Cardiac muscle cell (in vitro differentiated cells and primary cell): Measurements from ENCODE around the gene IGF2BP3. TPM values are rescaled to one million over a fixed set of nuclear protein-coding genes. Genes with fewer than 3 reads are reported as not detected.

ENCODE experiments used
- DNase-seq, 2 donors: peaks; one replicate each; pipeline versions ENCODE4 v3.0.0 to v3.0.0-alpha.2; 2010 to 2017; ENCODE audit warnings: low read depth in 1 of 2, low spot score in 1 of 2
- H3K27ac ChIP-seq: fragments of 200-600 bp; sonication (generic); 2 replicates; pipeline ENCODE4 v1.5.1; 2016
- H3K27me3 ChIP-seq: fragments of 200-600 bp; sonication (generic); 2 replicates; pipeline ENCODE4 v1.6.0; 2016; ENCODE audit warnings: control low read depth
- H3K36me3 ChIP-seq: fragments of 200-600 bp; sonication (generic); 2 replicates; pipeline ENCODE4 v1.5.1; 2016; ENCODE audit warnings: control low read depth
- H3K4me1 ChIP-seq: fragments of 200-600 bp; sonication (generic); 2 replicates; pipeline ENCODE4 v1.8.1; 2017; ENCODE audit warnings: low read depth, mild to moderate bottlenecking, mixed run types
- H3K4me3 ChIP-seq: fragments of 200-600 bp; sonication (generic); 2 replicates; pipeline ENCODE4 v1.5.1; 2016; ENCODE audit warnings: mild to moderate bottlenecking
- H3K9me3 ChIP-seq: fragments of 200-600 bp; sonication (generic); 2 replicates; pipeline ENCODE4 v1.5.1; 2017; ENCODE audit warnings: low read depth, mild to moderate bottlenecking, control low read depth
- polyA plus RNA-seq: library from polyadenylated mRNA; unstranded; fragments of >200 nt; fragmentation: Nextera tagmentation; extraction: Ambion mirVana; gene quantifications from 2 replicates; pipeline ENCODE4 v1.2.1, GENCODE V29; 2016
- total RNA-seq: library from RNA; depleted of rRNA; stranded (reverse); fragments of >200 nt; gene quantifications from 2 replicates; pipeline ENCODE4 v1.2.3, GENCODE V29; 2016
- TF ChIP-seq, protein P1 (sequence below): IDR thresholded peaks from 2 replicates; pipeline ENCODE4 v1.5.1; 2012; ENCODE audit warnings: low read depth, mild to moderate bottlenecking, low read length

The IGF2BP3 gene
- total and polyA plus RNA-seq, 2 experiments from 2014 or later, result 30.5 to 59.3 TPM

DNA sequence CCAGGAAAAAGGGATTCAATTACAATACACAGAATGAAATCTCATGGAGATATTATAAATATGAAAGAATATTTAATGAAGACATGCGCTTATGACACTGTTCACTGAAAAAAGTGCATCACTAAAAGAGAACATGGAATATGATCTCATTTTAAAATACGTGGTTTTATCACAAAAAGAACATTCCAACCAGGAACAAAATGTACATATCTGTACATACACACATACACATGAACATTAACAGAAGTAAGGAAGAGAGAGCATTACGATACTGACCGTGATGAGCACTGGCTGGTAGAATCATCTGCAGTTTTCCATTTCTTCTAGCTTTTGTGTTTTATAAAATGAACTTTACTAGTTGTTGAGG lies 39.4 kb downstream of the IGF2BP3 start:
- TF ChIP-seq, protein P1, sequence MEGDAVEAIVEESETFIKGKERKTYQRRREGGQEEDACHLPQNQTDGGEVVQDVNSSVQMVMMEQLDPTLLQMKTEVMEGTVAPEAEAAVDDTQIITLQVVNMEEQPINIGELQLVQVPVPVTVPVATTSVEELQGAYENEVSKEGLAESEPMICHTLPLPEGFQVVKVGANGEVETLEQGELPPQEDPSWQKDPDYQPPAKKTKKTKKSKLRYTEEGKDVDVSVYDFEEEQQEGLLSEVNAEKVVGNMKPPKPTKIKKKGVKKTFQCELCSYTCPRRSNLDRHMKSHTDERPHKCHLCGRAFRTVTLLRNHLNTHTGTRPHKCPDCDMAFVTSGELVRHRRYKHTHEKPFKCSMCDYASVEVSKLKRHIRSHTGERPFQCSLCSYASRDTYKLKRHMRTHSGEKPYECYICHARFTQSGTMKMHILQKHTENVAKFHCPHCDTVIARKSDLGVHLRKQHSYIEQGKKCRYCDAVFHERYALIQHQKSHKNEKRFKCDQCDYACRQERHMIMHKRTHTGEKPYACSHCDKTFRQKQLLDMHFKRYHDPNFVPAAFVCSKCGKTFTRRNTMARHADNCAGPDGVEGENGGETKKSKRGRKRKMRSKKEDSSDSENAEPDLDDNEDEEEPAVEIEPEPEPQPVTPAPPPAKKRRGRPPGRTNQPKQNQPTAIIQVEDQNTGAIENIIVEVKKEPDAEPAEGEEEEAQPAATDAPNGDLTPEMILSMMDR, result no peak
- no peak overlapping the region for H3K27ac ChIP-seq
- H3K9me3 ChIP-seq, result no peaks in the 10 kb centered on the region
- no peak for DNase-seq
- H3K4me3 ChIP-seq, result no peak overlapping the region
- H3K4me1 ChIP-seq, result peaks cover 14% of the 10 kb centered on the region
- no peaks in the 10 kb centered on the region for H3K36me3 ChIP-seq
- no peaks in the 10 kb centered on the region for H3K27me3 ChIP-seq

DNA sequence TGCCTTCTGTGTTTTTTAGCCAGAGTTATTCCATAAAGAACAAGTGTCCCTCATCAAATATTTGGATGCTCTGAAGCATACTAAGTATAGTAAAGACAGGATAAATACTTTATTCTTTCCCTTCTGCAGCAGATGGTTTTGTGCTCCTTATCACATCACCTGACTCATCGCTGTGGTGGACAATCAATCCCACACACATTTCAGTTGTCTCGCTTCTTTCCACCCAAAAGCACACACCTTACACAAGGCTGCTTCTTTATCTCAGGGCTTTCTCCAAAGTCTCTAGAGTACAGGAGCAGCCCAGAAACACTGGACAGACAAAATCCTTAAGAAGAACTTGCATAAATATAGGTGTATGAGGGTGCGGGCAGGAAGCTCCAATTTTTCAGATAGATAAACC lies 43.4 kb downstream of the IGF2BP3 start:
- no peak overlapping the region for H3K4me3 ChIP-seq
- H3K9me3 ChIP-seq, result no peaks in the 10 kb centered on the region
- H3K4me1 ChIP-seq, result peaks cover 9% of the 10 kb centered on the region
- no peaks in the 10 kb centered on the region for H3K27me3 ChIP-seq
- TF ChIP-seq, protein P1, result no peak
- H3K27ac ChIP-seq, result peak overlapping the region; percentile 70
- DNase-seq, result no peak
- no peaks in the 10 kb centered on the region for H3K36me3 ChIP-seq

DNA sequence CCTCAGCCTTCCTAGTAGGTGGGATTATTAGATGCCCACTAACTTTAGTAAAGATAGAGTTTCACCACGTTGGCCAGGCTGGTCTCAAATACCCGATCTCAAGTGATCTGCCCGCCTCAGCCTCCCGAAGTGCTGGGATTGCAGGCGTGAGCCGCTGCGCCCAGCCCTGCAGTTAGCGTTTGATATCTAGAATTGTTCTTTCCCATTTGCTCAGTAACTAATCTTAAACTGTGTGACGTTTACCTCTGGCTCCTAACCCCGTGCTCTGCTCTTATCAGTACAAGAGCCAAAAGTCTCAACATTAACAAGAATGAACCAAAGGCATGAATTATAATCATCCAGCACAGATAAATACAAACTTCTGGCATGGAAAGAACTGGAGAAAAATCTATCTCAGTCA lies 47.4 kb downstream of the IGF2BP3 start:
- TF ChIP-seq, protein P1, result no peak
- peak in 1 of 2 donors; percentile 67 for DNase-seq
- Histone ChIP-seq H3K27ac (peak overlapping the region; percentile 27), H3K36me3 (no peaks in the 10 kb centered on the region), H3K4me3 (no peak overlapping the region), H3K27me3 (no peaks in the 10 kb centered on the region), H3K4me1 (peaks cover 7% of the 10 kb centered on the region), H3K9me3 (no peaks in the 10 kb centered on the region)

DNA sequence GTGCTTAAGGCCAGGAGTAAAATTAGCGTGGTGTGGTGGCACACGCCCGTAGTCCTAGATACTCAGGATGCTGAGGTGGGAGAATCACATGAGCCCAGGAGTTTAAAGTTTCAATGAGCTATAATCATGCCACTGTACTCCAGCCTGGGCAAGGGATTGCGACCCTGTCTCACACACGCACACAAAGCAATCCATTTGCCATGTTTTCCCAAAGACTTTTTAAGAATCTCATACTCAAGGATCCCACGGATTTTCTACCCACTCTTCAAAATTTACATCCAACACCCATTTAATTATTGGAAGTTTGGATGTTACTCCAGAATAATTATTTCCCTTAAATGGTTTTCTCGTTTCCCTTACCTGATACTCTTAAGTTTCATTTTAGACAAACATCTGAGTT lies 47.9 kb downstream of the IGF2BP3 start:
- TF ChIP-seq, protein P1, result no peak
- DNase-seq, result no peak
- no peaks in the 10 kb centered on the region for H3K27me3 ChIP-seq
- H3K27ac ChIP-seq, result peak overlapping the region; percentile 27
- H3K4me1 ChIP-seq, result peaks cover 7% of the 10 kb centered on the region
- no peaks in the 10 kb centered on the region for H3K36me3 ChIP-seq
- no peak overlapping the region for H3K4me3 ChIP-seq
- no peaks in the 10 kb centered on the region for H3K9me3 ChIP-seq

DNA sequence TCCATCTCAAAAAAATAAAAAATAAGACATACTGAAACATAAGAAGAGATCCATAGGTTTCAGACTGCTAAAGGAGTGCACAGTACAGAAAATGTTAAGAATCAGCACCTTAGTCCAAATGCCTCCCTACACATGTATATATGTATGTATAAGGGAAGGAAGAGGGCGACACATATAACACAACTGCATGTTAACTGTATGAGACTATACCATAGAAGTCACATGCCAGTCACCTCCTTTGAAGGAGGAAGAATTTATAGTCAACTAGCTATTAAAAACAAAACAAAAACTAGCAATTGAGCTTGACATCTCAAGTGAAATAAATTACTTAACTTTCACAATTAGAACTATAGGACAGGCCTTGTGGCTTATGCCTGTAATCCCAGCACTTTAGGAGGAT lies 50.4 kb downstream of the IGF2BP3 start:
- Histone ChIP-seq H3K36me3 (peaks cover 2% of the 10 kb centered on the region), H3K9me3 (no peaks in the 10 kb centered on the region), H3K4me3 (no peak overlapping the region), H3K4me1 (peaks cover 7% of the 10 kb centered on the region), H3K27me3 (no peaks in the 10 kb centered on the region), H3K27ac (no peak overlapping the region)
- DNase-seq, result no peak
- TF ChIP-seq, protein P1, result no peak

DNA sequence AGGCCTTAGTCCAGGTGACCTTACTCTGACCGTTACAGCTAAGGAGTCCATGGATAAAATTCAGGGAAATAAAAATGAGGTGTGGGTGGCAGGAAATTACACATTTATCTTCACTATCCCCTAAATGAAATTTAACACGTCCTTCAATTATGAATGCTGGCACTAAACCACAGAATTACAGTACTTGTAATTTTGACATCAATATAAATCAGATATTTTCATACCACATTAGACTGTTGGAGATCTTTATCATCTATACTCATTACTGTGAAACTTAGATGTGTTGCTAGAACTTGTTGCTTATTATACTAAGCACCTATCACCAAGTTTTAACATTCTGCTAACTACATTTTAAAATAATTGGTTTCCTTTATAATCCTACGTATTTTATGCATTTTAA lies 51.1 kb downstream of the IGF2BP3 start:
- TF ChIP-seq, protein P1, result no peak
- H3K9me3 ChIP-seq, result no peaks in the 10 kb centered on the region
- no peaks in the 10 kb centered on the region for H3K27me3 ChIP-seq
- H3K36me3 ChIP-seq, result peaks cover 7% of the 10 kb centered on the region
- H3K4me1 ChIP-seq, result peaks cover 7% of the 10 kb centered on the region
- no peak overlapping the region for H3K27ac ChIP-seq
- DNase-seq, result no peak
- no peak overlapping the region for H3K4me3 ChIP-seq
